Bronchial epithelial cell (primary cell): ENCODE measurements around the gene UNC5B. TPM values are rescaled to one million over a fixed set of nuclear protein-coding genes. Genes with fewer than 3 reads are reported as not detected.
A peak's percentile ranks its signal among the peaks of the same experiment; 100 is the strongest.

Experiments used
- DNase-seq: peaks from one replicate; pipeline ENCODE4 v3.0.0-alpha.2; 2010; ENCODE audit warnings: low read depth
- FAIRE-seq: peaks from 2 replicates; lab custom pipeline; 2011; peaks lifted over from hg19 to GRCh38; lab: Jason Lieb, UNC
- H3K27me3 ChIP-seq: 2 replicates; pipeline ENCODE4 v1.5.1; 2011; ENCODE audit warnings: low read length; ENCODE audit not compliant: control insufficient read depth, insufficient read depth
- H3K36me3 ChIP-seq: 2 replicates; pipeline ENCODE4 v1.5.1; 2011; ENCODE audit warnings: low read length; ENCODE audit not compliant: control insufficient read depth, insufficient read depth
- H3K4me3 ChIP-seq: 2 replicates; pipeline ENCODE4 v1.5.1; 2011; ENCODE audit warnings: mild to moderate bottlenecking, low read depth, low read length, control low read depth
- total RNA-seq: library from RNA; depleted of rRNA; stranded (reverse); fragments of >200 nt; gene quantifications from 2 replicates; pipeline ENCODE4 v1.2.1, GENCODE V29; 2014
- TF ChIP-seq, protein P1 (sequence below): IDR thresholded peaks from 2 replicates; pipeline ENCODE4 v1.5.1; 2011; ENCODE audit warnings: mild to moderate bottlenecking, moderate library complexity, low read length, control low read depth, inconsistent platforms; ENCODE audit not compliant: insufficient read depth, severe bottlenecking

UNC5B gene
- total RNA-seq, 1 donor from 2014 or later: 36.6 TPM

DNA sequence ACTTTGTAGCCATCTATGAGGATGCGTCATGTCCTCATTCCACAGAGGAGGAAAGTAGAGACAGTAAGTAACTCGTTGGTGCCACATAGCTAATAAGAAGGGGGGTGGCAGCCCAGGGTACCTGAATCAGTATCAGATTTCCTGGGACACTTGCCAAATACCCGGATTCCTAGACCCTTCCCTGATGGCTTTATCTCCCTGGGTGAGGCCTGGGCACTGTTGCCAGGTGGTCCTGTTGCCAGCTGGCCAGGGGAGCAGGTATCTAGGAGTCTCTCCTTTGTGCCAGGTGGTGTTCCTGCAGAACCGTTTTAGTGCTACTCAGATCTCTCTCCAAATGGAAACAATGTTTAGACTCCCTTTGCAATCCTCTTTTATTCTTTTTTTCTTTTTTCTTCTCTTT, 119.4 kb downstream of the UNC5B start:
- no peak for DNase-seq
- H3K4me3 ChIP-seq: no peak overlapping the region
- H3K36me3 ChIP-seq: no peaks in the 10 kb centered on the region
- TF ChIP-seq, protein P1, sequence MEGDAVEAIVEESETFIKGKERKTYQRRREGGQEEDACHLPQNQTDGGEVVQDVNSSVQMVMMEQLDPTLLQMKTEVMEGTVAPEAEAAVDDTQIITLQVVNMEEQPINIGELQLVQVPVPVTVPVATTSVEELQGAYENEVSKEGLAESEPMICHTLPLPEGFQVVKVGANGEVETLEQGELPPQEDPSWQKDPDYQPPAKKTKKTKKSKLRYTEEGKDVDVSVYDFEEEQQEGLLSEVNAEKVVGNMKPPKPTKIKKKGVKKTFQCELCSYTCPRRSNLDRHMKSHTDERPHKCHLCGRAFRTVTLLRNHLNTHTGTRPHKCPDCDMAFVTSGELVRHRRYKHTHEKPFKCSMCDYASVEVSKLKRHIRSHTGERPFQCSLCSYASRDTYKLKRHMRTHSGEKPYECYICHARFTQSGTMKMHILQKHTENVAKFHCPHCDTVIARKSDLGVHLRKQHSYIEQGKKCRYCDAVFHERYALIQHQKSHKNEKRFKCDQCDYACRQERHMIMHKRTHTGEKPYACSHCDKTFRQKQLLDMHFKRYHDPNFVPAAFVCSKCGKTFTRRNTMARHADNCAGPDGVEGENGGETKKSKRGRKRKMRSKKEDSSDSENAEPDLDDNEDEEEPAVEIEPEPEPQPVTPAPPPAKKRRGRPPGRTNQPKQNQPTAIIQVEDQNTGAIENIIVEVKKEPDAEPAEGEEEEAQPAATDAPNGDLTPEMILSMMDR: no peak
- no peak for FAIRE-seq
- H3K27me3 ChIP-seq: no peaks in the 10 kb centered on the region

DNA sequence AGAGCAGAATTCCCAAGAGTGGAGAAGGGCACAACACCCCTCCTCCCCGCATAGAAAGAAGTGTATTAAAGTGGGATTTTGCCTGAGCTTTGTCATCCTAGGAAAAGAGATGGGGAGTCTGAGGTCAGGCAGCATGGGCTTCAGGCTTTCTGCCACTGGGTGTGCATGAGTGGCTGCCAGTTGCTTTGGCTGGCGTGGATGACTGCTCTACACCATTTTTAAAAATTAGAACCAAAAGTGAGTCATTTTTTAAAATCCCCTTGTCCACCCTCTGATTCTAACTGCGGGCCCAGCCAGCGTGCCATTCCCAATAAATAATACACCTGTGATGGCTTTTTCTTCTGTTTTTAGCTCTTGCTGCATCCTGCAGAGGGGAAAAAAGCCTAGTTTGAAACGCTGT, 120.1 kb downstream of the UNC5B start:
- TF ChIP-seq, protein P1: no peak
- Histone ChIP-seq H3K4me3 (no peak overlapping the region), H3K36me3 (no peaks in the 10 kb centered on the region), H3K27me3 (no peaks in the 10 kb centered on the region)
- DNase-seq: no peak
- no peak for FAIRE-seq

DNA sequence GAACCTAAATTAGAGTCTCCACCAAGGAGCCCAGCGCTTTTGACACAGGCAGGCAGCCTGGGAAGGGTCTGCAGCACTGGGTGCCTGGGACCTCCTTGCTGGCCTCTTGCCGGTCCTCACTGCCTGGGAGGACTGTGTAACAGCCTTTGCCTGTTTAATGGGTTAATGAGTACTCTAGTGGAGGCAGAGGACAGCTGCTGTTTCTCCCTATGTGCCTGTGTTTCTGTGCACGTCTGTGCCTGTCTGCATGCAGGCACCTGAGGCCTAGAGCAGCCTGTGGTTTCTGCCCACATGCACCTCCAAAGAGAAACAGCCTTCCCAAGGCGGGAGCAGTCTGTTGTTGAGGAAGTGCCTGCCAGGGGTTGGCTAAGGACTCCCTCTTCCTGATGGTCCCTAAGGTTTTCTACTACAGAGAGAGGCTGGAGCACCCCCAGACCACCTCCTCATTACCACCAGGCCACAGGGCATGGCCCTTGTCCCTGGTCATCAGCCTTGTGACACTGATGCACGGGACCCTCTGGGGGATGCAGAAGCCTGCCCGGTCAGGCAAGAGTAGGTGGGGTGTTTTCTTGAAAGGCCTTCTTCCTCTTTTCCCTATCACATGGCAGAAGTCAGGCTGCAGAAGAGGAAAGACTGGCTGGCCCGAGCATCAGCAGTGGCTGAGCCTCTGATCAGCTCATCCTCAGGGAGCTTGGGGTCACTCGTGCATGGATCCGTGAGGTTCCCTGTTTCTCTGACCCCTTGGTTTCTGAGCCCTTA, 120.9 kb downstream of the UNC5B start:
- Histone ChIP-seq H3K27me3 (no peaks in the 10 kb centered on the region), H3K4me3 (no peak overlapping the region), H3K36me3 (no peaks in the 10 kb centered on the region)
- TF ChIP-seq, protein P1: no peak
- no peak for FAIRE-seq
- peak; percentile 63 for DNase-seq

DNA sequence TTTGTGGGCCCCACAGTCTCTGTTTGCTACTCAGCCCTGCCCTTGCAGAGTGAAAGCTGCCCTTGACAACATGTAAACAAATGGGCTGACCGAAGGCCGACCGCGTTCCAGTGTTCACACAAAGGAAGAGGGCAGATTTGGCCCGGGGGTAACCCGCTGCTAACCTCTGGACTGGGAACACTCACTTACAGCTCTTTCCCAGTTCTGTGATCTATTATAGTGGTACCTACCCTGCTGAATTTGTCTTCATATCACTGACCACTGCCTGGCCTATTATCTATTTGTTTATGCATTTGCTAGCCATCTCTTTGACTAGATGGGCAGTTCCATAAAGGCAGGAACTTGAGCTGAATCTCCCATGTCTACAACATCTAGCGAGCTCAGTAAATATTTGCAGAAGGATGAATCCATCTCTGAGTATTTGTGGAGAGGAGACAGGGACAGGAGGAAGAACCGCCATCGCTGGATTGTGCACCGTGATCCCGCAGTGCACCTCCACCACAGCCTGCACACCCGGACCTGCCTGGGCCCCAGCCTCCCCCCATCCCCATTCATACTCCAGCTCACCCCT, 121.9 kb downstream of the UNC5B start:
- DNase-seq: no peak
- no peak for FAIRE-seq
- Histone ChIP-seq H3K4me3 (no peak overlapping the region), H3K27me3 (no peaks in the 10 kb centered on the region), H3K36me3 (no peaks in the 10 kb centered on the region)
- TF ChIP-seq, protein P1: no peak

DNA sequence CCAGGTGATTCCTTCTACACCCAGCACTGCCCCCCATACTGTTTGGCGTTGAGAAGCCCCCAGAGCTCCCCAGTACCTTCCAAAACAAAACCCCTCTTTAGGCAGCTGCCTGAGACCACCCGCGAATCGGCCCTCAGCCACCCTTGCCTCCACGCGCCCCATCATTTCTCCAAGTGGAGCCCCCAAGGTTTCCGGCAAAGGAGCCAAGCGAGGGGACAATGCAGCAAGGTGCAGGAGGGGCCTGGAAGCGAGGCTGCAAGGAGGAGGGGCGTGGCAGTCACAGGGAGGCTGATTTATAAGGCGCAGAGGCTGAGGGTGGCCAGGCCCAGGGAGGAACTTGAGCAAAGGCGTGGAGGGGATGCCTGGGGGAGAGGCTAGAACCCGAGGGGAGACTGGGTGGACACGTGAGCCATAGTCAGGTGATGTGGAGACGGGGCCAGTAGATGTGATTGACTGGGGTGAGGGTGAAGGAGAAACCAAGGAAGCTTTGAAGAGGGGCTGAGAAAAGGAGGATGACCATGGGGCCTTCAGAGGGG, 122.9 kb downstream of the UNC5B start:
- DNase-seq (no peak), FAIRE-seq (no peak)
- Histone ChIP-seq H3K36me3 (no peaks in the 10 kb centered on the region), H3K27me3 (no peaks in the 10 kb centered on the region), H3K4me3 (no peak overlapping the region)
- TF ChIP-seq, protein P1: no peak

DNA sequence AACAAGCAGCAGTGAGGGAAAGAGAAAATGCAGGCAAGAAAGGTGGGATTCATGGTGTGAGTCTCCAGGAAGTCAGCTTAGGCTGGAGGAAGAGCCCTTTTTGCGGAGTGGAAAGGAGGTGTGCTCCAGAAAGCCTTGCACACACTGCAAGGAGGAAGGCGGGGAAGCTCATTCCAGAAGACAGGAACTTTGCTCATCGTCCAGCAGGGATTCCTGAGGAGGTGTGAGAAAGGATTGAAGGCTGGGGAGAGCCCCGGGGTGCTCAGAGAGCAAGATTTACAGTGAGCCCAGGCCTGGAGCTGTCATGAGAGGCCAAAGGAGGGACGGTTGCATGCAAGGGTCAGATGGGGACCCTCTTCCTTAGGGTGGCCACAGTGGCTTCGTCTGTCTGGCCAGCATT, 124.3 kb downstream of the UNC5B start:
- no peak for FAIRE-seq
- no peaks in the 10 kb centered on the region for H3K36me3 ChIP-seq
- H3K27me3 ChIP-seq: no peaks in the 10 kb centered on the region
- no peak overlapping the region for H3K4me3 ChIP-seq
- no peak for DNase-seq
- TF ChIP-seq, protein P1: no peak
